ENCODE measurements around the gene SPRED1. TPM values are rescaled to one million over a fixed set of nuclear protein-coding genes. Genes with fewer than 3 reads are reported as not detected.

The SPRED1 gene
- total RNA-seq, 4 donors from 2014 or later: 11.8 to 30.0 (median 19.7) TPM

GRCh38 chr15:38215707-38216106 is 36.9 kb upstream of the SPRED1 start:
- Histone ChIP-seq H3K4me1 (peaks cover 0 to 21% (median 0%) of the 10 kb centered on the region in 3 donors), H3K9me3 (no peaks in the 10 kb centered on the region), H3K27me3 (no peaks in the 10 kb centered on the region)

DNA sequence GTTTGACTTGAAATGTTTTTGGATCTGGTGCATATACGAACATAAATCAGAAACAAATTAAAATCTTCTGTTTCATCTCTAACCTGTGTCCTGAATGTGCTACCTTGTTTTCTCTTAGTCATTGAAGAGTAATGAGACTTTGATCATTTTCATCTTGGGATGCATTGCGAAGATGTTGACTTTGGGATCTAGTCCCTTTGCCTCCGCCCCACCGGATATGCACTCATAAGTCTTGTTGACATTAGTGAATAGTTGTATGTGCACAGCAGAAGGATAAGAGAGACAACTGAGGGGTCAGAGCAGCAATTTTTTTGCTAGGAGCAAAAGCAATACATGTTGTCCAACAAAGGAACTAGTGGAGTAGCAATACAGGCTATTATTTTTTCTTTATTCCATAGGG is 35.9 kb upstream of the SPRED1 start:
- Histone ChIP-seq H3K4me3 (no peak overlapping the region), H3K27me3 (no peaks in the 10 kb centered on the region), H3K36me3 (no peaks in the 10 kb centered on the region), H3K27ac (no peak overlapping the region), H3K4me1 (peaks cover 0 to 21% (median 0%) of the 10 kb centered on the region in 3 donors), H3K9me3 (no peaks in the 10 kb centered on the region)
- TF ChIP-seq EP300 (IDR thresholded peaks at IDR 0.05) (no peak), POLR2A (IDR thresholded peaks at IDR 0.05) (no peak), POLR2AphosphoS5 (IDR thresholded peaks at IDR 0.05) (no peak)
- TF ChIP-seq, protein P1, sequence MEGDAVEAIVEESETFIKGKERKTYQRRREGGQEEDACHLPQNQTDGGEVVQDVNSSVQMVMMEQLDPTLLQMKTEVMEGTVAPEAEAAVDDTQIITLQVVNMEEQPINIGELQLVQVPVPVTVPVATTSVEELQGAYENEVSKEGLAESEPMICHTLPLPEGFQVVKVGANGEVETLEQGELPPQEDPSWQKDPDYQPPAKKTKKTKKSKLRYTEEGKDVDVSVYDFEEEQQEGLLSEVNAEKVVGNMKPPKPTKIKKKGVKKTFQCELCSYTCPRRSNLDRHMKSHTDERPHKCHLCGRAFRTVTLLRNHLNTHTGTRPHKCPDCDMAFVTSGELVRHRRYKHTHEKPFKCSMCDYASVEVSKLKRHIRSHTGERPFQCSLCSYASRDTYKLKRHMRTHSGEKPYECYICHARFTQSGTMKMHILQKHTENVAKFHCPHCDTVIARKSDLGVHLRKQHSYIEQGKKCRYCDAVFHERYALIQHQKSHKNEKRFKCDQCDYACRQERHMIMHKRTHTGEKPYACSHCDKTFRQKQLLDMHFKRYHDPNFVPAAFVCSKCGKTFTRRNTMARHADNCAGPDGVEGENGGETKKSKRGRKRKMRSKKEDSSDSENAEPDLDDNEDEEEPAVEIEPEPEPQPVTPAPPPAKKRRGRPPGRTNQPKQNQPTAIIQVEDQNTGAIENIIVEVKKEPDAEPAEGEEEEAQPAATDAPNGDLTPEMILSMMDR (IDR thresholded peaks at IDR 0.05): no peak
- 87 to 100% methylated on average over 1 to 4 of the region's 4 CpGs for WGBS, 2 donors (ENCODE audit: low coverage in 1 of 2)
- no peak for ATAC-seq

More at GRCh38 chr15:38215707-38216106, 36.9 kb upstream of the SPRED1 start:
- Histone ChIP-seq H3K4me3 (no peak overlapping the region), H3K36me3 (no peaks in the 10 kb centered on the region), H3K27ac (no peak overlapping the region)
- TF ChIP-seq, protein P1 (IDR thresholded peaks at IDR 0.05): no peak
- no peak for TF ChIP-seq POLR2AphosphoS5 (IDR thresholded peaks at IDR 0.05)
- TF ChIP-seq POLR2A (IDR thresholded peaks at IDR 0.05): no peak
- WGBS, 2 donors (ENCODE audit: low coverage in 1 of 2): 90 to 100% methylated on average over 1 of the region's 1 CpG
- ATAC-seq: no peak

- TF ChIP-seq POLR2AphosphoS5 (IDR thresholded peaks at IDR 0.05): no peak
- TF ChIP-seq, protein P1 (IDR thresholded peaks at IDR 0.05): no peak
- no peak for TF ChIP-seq EP300 (IDR thresholded peaks at IDR 0.05)
- TF ChIP-seq POLR2A (IDR thresholded peaks at IDR 0.05): no peak
- H3K4me3 ChIP-seq: no peak overlapping the region
- no peak overlapping the region for H3K27ac ChIP-seq
- no peaks in the 10 kb centered on the region for H3K9me3 ChIP-seq
- H3K4me1 ChIP-seq: peaks cover 0 to 21% (median 0%) of the 10 kb centered on the region in 3 donors
- no peaks in the 10 kb centered on the region for H3K27me3 ChIP-seq
- 33 to 65% methylated on average over 3 of the region's 3 CpGs for WGBS, 2 donors (ENCODE audit: low coverage in 1 of 2)
- no peaks in the 10 kb centered on the region for H3K36me3 ChIP-seq
- no peak for ATAC-seq
These were observed 35.4 kb upstream of the SPRED1 start for GRCh38 chr15:38217191-38217595.

- Histone ChIP-seq H3K4me1 (peaks cover 0 to 16% (median 0%) of the 10 kb centered on the region in 3 donors), H3K36me3 (no peaks in the 10 kb centered on the region), H3K4me3 (no peak overlapping the region), H3K9me3 (no peaks in the 10 kb centered on the region), H3K27ac (no peak overlapping the region), H3K27me3 (no peaks in the 10 kb centered on the region)
- WGBS, 2 donors (ENCODE audit: low coverage in 1 of 2): 17 to 29% methylated on average over 2 to 3 of the region's 3 CpGs
- ATAC-seq: no peak
- TF ChIP-seq POLR2AphosphoS5 (IDR thresholded peaks at IDR 0.05): no peak
- TF ChIP-seq, protein P1 (IDR thresholded peaks at IDR 0.05): no peak
- TF ChIP-seq EP300 (IDR thresholded peaks at IDR 0.05): no peak
- TF ChIP-seq POLR2A (IDR thresholded peaks at IDR 0.05): no peak
These were observed 34.6 kb upstream of the SPRED1 start for GRCh38 chr15:38217788-38218609.
